Activated CD4-positive, alpha-beta T cell treated with anti-CD3 and anti-CD28 coated beads, Interleukin-2, amount 50 U/mL, for 4 hours (primary cell): ENCODE results near the gene CORO7.

ENCODE experiments used
- DNase-seq, 2 experiments: peaks; one replicate each; pipeline ENCODE4 v3.0.0-alpha.2; 2020

CORO7 gene

GRCh38 chr16:4416200-4417032 lies at the start of gene CORO7:
TSS of gene CORO7 (minus strand) at chr16:4416596. CDS start at chr16:4416518, 78 bp downstream.
- DNase-seq = peak; percentile 99

GRCh38 chr16:4463522-4464163 lies 47.2 kb upstream of the CORO7 start:
- DNase-seq = no peak

- DNase-seq = no peak
Measured at GRCh38 chr16:4461250-4462085, 45.1 kb upstream of the CORO7 start.

- no peak for DNase-seq
Measured at GRCh38 chr16:4460936-4461249, 44.5 kb upstream of the CORO7 start.

- no peak for DNase-seq
Measured at GRCh38 chr16:4455951-4456350, 39.6 kb upstream of the CORO7 start.

GRCh38 chr16:4455081-4455480 lies 38.7 kb upstream of the CORO7 start:
- DNase-seq = no peak

GRCh38 chr16:4454623-4455022 lies 38.2 kb upstream of the CORO7 start:
- DNase-seq = no peak

GRCh38 chr16:4452674-4453073 lies 36.3 kb upstream of the CORO7 start:
- no peak for DNase-seq

GRCh38 chr16:4450931-4451519 lies 34.6 kb upstream of the CORO7 start:
- no peak for DNase-seq

GRCh38 chr16:4450430-4450829 lies 34.0 kb upstream of the CORO7 start:
- no peak for DNase-seq

- DNase-seq = no peak
Measured at GRCh38 chr16:4443986-4444385, 27.6 kb upstream of the CORO7 start.

GRCh38 chr16:4443271-4443670 lies 26.9 kb upstream of the CORO7 start:
- no peak for DNase-seq

GRCh38 chr16:4442371-4442770 lies 26.0 kb upstream of the CORO7 start:
- DNase-seq = no peak

- DNase-seq = no peak
Measured at GRCh38 chr16:4437366-4437765, 21.0 kb upstream of the CORO7 start.

- DNase-seq = no peak
Measured at GRCh38 chr16:4435337-4436067, 19.1 kb upstream of the CORO7 start.

GRCh38 chr16:4433914-4434787 lies 17.8 kb upstream of the CORO7 start:
- no peak for DNase-seq

- no peak for DNase-seq
Measured at GRCh38 chr16:4433228-4433627, 16.8 kb upstream of the CORO7 start.

GRCh38 chr16:4431023-4431422 lies 14.6 kb upstream of the CORO7 start:
- DNase-seq = no peak

GRCh38 chr16:4428500-4428899 lies 12.1 kb upstream of the CORO7 start:
- DNase-seq = no peak

GRCh38 chr16:4426722-4427372 lies 10.5 kb upstream of the CORO7 start:
- no peak for DNase-seq
